ENCODE results near the gene GDF10. TPM values are rescaled to one million over a fixed set of nuclear protein-coding genes. Genes with fewer than 3 reads are reported as not detected.

The GDF10 gene
- total and polyA plus RNA-seq, 4 donors, result 2.3 to 34.7 (median 16.6) TPM

DNA sequence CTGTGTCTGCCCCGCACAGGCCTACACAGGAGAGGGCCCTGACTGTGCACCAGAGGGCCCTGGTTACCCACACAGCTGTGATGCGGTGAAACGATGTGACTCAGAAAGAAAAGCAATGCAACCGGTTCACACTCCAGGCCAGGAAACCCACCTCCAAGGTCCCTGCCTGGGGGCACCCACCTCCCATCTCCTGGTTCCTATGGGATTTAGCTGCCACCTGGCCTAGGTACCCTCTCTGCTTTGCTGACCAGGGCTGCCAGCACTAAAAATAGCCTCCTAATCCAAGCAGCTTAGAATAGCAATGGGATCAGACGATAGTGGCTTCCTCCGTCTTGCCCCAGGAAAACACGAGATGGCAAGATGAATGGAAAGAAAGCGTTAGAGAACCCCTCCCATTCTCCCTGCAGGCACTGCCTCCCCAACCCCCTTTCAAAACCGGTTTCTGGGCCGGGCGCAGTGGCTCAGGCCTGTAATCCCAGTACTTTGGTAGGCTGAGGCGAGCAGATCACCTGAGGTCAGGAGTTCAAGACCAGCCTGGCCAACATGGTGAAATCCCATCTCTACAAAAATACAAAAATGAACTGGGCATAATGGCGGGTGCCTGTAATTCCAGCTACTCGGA is 60.5 kb downstream of the GDF10 start:
- 77 to 86% methylated on average over 13 to 14 of the region's 14 CpGs for WGBS, 2 donors
- ATAC-seq (ENCODE audit: insufficient read depth, low FRiP score) (no peak), DNase-seq (no peak)

DNA sequence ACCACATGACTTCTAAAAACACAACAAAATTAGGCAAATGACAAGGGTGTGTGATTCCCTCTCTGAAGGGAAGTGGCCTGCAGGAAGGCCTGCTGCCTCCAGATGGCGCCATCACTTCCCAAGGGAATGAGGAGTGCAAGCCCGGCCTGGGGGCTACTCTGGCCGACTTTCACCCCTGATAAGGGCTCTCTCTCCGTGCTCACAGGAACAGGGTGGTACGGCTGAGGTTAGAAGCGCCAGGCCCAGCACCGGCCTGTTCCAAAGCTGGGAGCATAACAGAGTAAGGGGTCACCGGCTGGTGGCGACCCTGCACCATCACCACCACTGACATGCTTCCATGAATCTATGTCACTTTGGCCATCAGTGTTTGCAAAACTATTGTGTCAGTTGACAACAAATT is 61.3 kb downstream of the GDF10 start:
- no peaks in the 10 kb centered on the region for H3K36me3 ChIP-seq (ENCODE audit: control insufficient read depth in 4 of 4, insufficient read depth in 4 of 4, low read length in 4 of 4)
- no peaks in the 10 kb centered on the region for H3K4me1 ChIP-seq (ENCODE audit: control insufficient read depth in 5 of 5, insufficient read depth in 5 of 5, low read length in 5 of 5)
- H3K4me3 ChIP-seq, result no peak overlapping the region
- H3K27me3 ChIP-seq (ENCODE audit: control insufficient read depth in 3 of 3, insufficient read depth in 3 of 3, low read length in 2 of 3), result no peaks in the 10 kb centered on the region
- peak in 2 of 3 donors; percentile 44 to 45 for DNase-seq
- H3K27ac ChIP-seq (ENCODE audit: low read depth in 1 of 2, low read length in 1 of 2), result no peak overlapping the region
- H3K9me3 ChIP-seq (ENCODE audit: control insufficient read depth in 4 of 4, insufficient read depth in 3 of 4, low read length in 3 of 4), result no peaks in the 10 kb centered on the region
- TF ChIP-seq, protein P1, sequence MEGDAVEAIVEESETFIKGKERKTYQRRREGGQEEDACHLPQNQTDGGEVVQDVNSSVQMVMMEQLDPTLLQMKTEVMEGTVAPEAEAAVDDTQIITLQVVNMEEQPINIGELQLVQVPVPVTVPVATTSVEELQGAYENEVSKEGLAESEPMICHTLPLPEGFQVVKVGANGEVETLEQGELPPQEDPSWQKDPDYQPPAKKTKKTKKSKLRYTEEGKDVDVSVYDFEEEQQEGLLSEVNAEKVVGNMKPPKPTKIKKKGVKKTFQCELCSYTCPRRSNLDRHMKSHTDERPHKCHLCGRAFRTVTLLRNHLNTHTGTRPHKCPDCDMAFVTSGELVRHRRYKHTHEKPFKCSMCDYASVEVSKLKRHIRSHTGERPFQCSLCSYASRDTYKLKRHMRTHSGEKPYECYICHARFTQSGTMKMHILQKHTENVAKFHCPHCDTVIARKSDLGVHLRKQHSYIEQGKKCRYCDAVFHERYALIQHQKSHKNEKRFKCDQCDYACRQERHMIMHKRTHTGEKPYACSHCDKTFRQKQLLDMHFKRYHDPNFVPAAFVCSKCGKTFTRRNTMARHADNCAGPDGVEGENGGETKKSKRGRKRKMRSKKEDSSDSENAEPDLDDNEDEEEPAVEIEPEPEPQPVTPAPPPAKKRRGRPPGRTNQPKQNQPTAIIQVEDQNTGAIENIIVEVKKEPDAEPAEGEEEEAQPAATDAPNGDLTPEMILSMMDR (IDR thresholded peaks at IDR 0.05; ENCODE audit: control extremely low read depth, extremely low read depth), result no peak
- no peak overlapping the region for H3K9ac ChIP-seq (ENCODE audit: insufficient read depth in 1 of 2, low read length in 2 of 2)
- 58 to 60% methylated on average over 9 of the region's 9 CpGs for WGBS, 2 donors
- peak; percentile 54 for ATAC-seq (ENCODE audit: insufficient read depth, low FRiP score)

More for the DNA sequence above, 60.5 kb downstream of the GDF10 start:
- Histone ChIP-seq H3K27ac (ENCODE audit: low read depth in 1 of 2, low read length in 1 of 2) (no peak overlapping the region), H3K36me3 (ENCODE audit: control insufficient read depth in 4 of 4, insufficient read depth in 4 of 4, low read length in 4 of 4) (no peaks in the 10 kb centered on the region), H3K27me3 (ENCODE audit: control insufficient read depth in 3 of 3, insufficient read depth in 3 of 3, low read length in 2 of 3) (no peaks in the 10 kb centered on the region), H3K4me3 (no peak overlapping the region), H3K9ac (ENCODE audit: insufficient read depth in 1 of 2, low read length in 2 of 2) (no peak overlapping the region), H3K4me1 (ENCODE audit: control insufficient read depth in 5 of 5, insufficient read depth in 5 of 5, low read length in 5 of 5) (no peaks in the 10 kb centered on the region), H3K9me3 (ENCODE audit: control insufficient read depth in 4 of 4, insufficient read depth in 3 of 4, low read length in 3 of 4) (no peaks in the 10 kb centered on the region)
- TF ChIP-seq, protein P1 (IDR thresholded peaks at IDR 0.05; ENCODE audit: control extremely low read depth, extremely low read depth), result no peak

DNA sequence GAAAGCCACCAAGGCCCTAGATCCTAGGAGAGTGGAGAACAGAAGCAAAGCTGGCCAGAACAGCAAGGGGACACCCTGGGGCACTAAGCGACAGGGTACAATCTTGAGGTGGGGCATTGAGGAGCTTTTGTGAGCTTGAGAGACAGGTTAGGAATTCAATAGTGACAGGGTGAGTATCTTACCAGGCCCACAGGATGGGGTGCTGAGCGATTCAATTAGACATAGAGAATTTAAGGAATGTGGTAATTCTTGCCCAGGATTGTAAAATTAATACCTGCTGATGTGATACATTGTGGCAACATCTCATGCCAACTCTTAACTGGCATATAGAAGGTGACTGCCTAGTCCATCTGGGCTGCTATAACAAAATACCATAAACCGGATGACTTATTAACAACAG is 62.2 kb downstream of the GDF10 start:
- Histone ChIP-seq H3K4me3 (no peak overlapping the region), H3K4me1 (ENCODE audit: control insufficient read depth in 5 of 5, insufficient read depth in 5 of 5, low read length in 5 of 5) (no peaks in the 10 kb centered on the region), H3K9me3 (ENCODE audit: control insufficient read depth in 4 of 4, insufficient read depth in 3 of 4, low read length in 3 of 4) (no peaks in the 10 kb centered on the region), H3K27ac (ENCODE audit: low read depth in 1 of 2, low read length in 1 of 2) (no peak overlapping the region), H3K36me3 (ENCODE audit: control insufficient read depth in 4 of 4, insufficient read depth in 4 of 4, low read length in 4 of 4) (no peaks in the 10 kb centered on the region), H3K27me3 (ENCODE audit: control insufficient read depth in 3 of 3, insufficient read depth in 3 of 3, low read length in 2 of 3) (no peaks in the 10 kb centered on the region), H3K9ac (ENCODE audit: insufficient read depth in 1 of 2, low read length in 2 of 2) (no peak overlapping the region)
- DNase-seq (peak in 1 of 3 donors; percentile 3), ATAC-seq (ENCODE audit: insufficient read depth, low FRiP score) (no peak)
- WGBS, 2 donors, result 84 to 94% methylated on average over 3 of the region's 3 CpGs
- TF ChIP-seq, protein P1 (IDR thresholded peaks at IDR 0.05; ENCODE audit: control extremely low read depth, extremely low read depth), result no peak

Other genes with a start within 250 kb of the GDF10 start
- gene GDF2, start 22.3 kb downstream of the GDF10 start, total RNA-seq, result not detected
- gene GDF2, start 22.3 kb downstream of the GDF10 start, polyA plus RNA-seq, result not detected
- not detected for gene RBP3, start 48.2 kb downstream of the GDF10 start, total RNA-seq
- under 1 TPM in 1 of 2 donors, not detected in 1; 0.01 TPM for gene RBP3, start 48.2 kb downstream of the GDF10 start, polyA plus RNA-seq
- under 1 TPM; 0.37 to 0.64 TPM for gene ZNF488, start 84.1 kb downstream of the GDF10 start, total RNA-seq
- under 1 TPM; 0.15 to 0.47 TPM for gene ZNF488, start 84.1 kb downstream of the GDF10 start, polyA plus RNA-seq
- 10 to 100 TPM in 1 of 2 donors, under 1 TPM in 1; 0.68 to 19.7 TPM for gene ANXA8, start 183.9 kb downstream of the GDF10 start, total RNA-seq
- gene ANXA8, start 183.9 kb downstream of the GDF10 start, polyA plus RNA-seq, result 10 to 100 TPM; 12.5 to 13.7 TPM
- not detected for gene FAM25G, start 191.5 kb downstream of the GDF10 start, total RNA-seq
- not detected for gene FAM25G, start 191.5 kb downstream of the GDF10 start, polyA plus RNA-seq
- gene AGAP9, start 223.4 kb downstream of the GDF10 start, total RNA-seq, result 1 to 10 TPM; 4.4 to 8.7 TPM
- 1 to 10 TPM; 3.6 to 6.5 TPM for gene AGAP9, start 223.4 kb downstream of the GDF10 start, polyA plus RNA-seq